Upper lobe of right lung (tissue), 1 donor: ENCODE data around the gene LRRC27. TPM values are rescaled to one million over a fixed set of nuclear protein-coding genes. Genes with fewer than 3 reads are reported as not detected.

Experiments
- ATAC-seq: fragments of 200-7000 bp; cut with Tn5 transposase; one replicate; pipeline ENCODE4 v1.9.1; 2020; ENCODE audit warnings: mild to moderate bottlenecking, moderate library complexity
- DNase-seq: peaks from one replicate; pipeline ENCODE4 v3.0.0-alpha.2; 2020
- H3K27ac ChIP-seq: fragments of 200-600 bp; one replicate; pipeline ENCODE4 v1.8.0; 2022
- H3K27me3 ChIP-seq: fragments of 200-600 bp; one replicate; pipeline ENCODE4 v1.8.0; 2022; ENCODE audit warnings: mild to moderate bottlenecking
- H3K36me3 ChIP-seq: fragments of 200-600 bp; one replicate; pipeline ENCODE4 v1.8.0; 2022
- H3K4me1 ChIP-seq: fragments of 200-600 bp; one replicate; pipeline ENCODE4 v1.8.0; 2022
- H3K4me3 ChIP-seq: fragments of 200-600 bp; one replicate; pipeline ENCODE4 v1.8.0; 2022; ENCODE audit warnings: mild to moderate bottlenecking
- H3K9me3 ChIP-seq: fragments of 200-600 bp; one replicate; pipeline ENCODE4 v1.8.0; 2022
- intact Hi-C: fragments of 100-400 bp; cut with DNase I; formaldehyde crosslinking; loops from one replicate; pipeline ENCODE4 v1.11.0; 2022
- total RNA-seq: library from RNA; stranded (reverse); fragmentation: NEBNext Ultra II Directional; extraction: Animal tissue kit (Norgen Biotek cat#: 25700); gene quantifications from one replicate; pipeline ENCODE4 v1.2.1, GENCODE V29; 2021
- TF ChIP-seq, protein P1 (sequence below): fragments of 200-600 bp; IDR thresholded peaks from one replicate; pipeline ENCODE4 v1.8.0; 2022; ENCODE audit warnings: antibody characterized with exemption
- donor health status: DM: no; HTN: yes; CAD: no; lungs with severe emphysema.

LRRC27 gene
- total RNA-seq, 1 donor from 2014 or later, result 6.3 TPM

DNA sequence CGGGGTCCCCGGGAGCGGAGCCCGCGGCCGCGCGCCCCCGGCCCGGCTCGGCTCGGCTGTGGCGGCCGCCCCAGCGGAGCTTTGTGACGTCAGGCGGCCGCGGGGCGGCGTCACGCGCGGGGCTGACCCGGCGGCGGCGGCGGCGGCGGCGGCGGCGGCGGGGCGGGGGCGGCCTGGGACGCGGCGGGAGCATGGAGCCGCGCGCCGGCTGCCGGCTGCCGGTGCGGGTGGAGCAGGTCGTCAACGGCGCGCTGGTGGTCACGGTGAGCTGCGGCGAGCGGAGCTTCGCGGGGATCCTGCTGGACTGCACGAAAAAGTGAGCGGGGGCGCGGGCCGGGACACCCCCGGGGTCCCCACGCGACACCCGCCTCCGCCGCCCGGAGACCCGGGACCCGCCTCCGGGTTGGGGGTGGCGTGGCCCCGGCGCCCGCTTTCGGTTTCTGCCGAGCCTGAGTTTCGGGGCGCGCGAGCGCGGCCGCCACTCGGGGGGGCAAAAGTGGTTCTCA lies 65.1 kb downstream of the LRRC27 start, which contains the start of gene PWWP2B:
Gene PWWP2B (plus strand): TSS at position 165 of the 506 bp plus-strand sequence. CDS start 27 bp downstream, at position 192.
- DNase-seq (peak; percentile 87), ATAC-seq (peak; percentile 4)
- no peaks in the 10 kb centered on the region for H3K9me3 ChIP-seq
- H3K27me3 ChIP-seq, result no peaks in the 10 kb centered on the region
- no peaks in the 10 kb centered on the region for H3K36me3 ChIP-seq
- TF ChIP-seq, protein P1, sequence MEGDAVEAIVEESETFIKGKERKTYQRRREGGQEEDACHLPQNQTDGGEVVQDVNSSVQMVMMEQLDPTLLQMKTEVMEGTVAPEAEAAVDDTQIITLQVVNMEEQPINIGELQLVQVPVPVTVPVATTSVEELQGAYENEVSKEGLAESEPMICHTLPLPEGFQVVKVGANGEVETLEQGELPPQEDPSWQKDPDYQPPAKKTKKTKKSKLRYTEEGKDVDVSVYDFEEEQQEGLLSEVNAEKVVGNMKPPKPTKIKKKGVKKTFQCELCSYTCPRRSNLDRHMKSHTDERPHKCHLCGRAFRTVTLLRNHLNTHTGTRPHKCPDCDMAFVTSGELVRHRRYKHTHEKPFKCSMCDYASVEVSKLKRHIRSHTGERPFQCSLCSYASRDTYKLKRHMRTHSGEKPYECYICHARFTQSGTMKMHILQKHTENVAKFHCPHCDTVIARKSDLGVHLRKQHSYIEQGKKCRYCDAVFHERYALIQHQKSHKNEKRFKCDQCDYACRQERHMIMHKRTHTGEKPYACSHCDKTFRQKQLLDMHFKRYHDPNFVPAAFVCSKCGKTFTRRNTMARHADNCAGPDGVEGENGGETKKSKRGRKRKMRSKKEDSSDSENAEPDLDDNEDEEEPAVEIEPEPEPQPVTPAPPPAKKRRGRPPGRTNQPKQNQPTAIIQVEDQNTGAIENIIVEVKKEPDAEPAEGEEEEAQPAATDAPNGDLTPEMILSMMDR, result no peak
- intact Hi-C loops, result no loop called here
- H3K27ac ChIP-seq, result peak within 1 kb of the TSS; percentile 91
- peaks cover 47% of the 10 kb centered on the region for H3K4me1 ChIP-seq
- H3K4me3 ChIP-seq, result peak within 1 kb of the TSS; percentile 72

DNA sequence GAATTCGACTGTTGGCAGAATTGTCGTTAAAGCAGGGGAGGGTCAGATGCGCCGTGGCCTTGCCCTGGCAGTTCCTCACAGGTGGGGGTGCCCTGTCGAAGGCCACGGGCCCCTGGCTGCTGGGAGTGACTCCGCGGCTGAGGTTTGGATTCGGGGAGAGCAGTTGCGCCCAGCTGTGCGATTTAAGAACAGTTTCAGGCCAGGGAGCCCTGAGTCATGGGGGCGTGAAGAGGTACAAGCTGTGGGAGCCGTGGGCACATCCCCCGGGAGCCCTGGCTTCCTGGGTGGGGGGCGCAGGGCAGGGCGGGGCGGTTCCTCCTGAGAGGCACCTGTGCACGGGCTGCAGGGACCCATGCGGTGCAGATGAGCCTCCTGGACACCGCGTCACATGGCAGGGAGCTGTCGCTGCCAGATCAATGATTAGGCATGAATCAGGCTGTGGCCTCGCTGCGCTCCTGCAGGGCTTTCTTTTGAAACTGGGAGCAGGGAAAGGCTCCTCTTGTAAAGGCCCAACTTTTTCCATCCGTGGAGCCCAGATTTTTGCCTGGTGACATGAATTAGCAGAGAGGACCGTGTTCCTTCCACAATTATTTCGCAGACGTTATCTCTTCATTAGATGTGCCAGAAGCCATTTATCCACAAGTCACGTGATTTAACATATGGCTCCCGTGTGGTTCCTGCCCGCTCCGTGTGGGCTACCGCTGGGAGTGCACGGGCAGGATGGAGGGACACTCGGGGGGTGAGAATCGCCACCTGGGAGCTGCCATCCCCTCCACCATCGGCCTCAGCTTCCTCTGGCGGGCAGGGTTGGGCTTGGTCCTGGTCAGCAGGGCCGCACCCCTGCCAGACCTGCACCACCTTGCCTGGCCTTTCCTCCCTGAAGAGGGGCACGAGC lies 65.9 kb downstream of the LRRC27 start:
- TF ChIP-seq, protein P1, result no peak
- Histone ChIP-seq H3K36me3 (no peaks in the 10 kb centered on the region), H3K27ac (peak overlapping the region; percentile 87), H3K9me3 (no peaks in the 10 kb centered on the region), H3K4me3 (peak overlapping the region; percentile 72), H3K4me1 (peaks cover 54% of the 10 kb centered on the region), H3K27me3 (no peaks in the 10 kb centered on the region)
- ATAC-seq, result peak; percentile 1
- peak; percentile 74 for DNase-seq
- intact Hi-C loops, result no loop called here

DNA sequence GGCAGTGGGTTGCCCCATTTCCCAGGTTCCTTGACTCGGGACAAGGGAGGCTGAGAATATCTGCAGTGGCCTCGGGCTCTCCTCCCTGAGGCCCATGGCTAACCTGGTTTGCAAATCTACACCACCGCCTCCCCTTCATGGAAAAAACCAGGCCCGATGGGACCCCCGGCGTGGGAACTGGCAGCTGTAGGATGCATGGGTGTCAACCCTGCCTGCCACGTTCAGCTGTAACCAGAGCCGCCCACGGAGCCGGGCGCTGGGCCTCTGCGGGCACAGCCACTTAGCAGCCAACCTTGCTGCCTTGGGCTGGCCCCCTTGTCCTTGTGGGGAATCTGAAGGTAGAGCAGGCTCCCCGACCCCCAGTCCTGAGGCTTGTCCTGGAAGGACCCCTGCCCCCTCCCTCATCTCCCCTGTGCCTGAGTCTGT lies 66.6 kb downstream of the LRRC27 start:
- intact Hi-C loops, result no loop called here
- no peak for ATAC-seq
- Histone ChIP-seq H3K9me3 (no peaks in the 10 kb centered on the region), H3K4me3 (peak overlapping the region; percentile 72), H3K27me3 (no peaks in the 10 kb centered on the region), H3K27ac (peak overlapping the region; percentile 45), H3K36me3 (no peaks in the 10 kb centered on the region), H3K4me1 (peaks cover 54% of the 10 kb centered on the region)
- DNase-seq, result peak; percentile 66
- TF ChIP-seq, protein P1, result no peak

DNA sequence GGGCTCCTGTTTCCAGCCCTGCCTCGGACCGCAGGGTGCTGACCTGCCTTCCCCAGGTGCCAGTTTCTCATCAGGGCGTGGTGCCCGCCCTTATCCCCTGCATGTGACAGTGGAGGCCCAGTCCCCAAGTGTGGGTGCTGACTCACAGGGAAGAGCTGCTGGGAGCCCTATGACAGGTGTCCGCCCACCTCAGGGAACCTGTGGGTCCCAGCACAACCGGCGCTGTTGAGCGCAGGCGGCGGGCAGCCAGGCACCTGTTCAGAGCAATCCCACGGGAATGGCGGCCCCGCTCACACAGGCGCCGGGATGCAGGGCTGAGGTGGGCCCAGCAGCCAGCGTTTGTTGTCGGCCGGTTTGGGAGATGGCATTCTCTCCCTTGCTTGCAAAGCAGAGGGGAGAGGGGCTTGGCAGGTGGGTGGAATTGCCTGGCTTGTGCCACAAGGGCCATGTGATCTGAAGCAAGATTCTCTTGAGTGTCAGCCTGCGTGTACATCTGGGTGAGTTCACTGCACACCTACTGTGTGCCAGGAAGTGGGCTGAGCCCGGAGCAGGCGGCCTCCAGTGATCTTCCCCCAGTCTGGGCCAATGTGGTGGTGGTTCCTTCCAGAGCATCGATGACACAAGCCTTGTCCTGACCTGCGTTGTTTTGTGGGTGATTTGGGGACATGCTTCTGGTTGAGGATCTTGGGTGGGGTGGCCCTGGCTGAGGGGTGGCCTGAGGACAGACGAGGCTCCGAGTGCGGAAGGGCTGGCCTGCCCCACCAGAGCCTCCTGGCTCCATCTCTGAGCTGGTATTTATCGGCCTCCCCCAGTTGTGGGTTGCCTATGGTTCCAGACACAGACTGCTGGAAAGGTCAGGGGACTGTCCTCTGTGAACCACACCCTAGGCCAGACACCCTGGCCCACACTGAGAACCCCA lies 67.4 kb downstream of the LRRC27 start:
- ATAC-seq (no peak), DNase-seq (peak; percentile 63)
- TF ChIP-seq, protein P1, result no peak
- Histone ChIP-seq H3K27me3 (no peaks in the 10 kb centered on the region), H3K9me3 (no peaks in the 10 kb centered on the region), H3K4me3 (no peak overlapping the region), H3K36me3 (no peaks in the 10 kb centered on the region), H3K4me1 (peaks cover 54% of the 10 kb centered on the region), H3K27ac (peak overlapping the region; percentile 59)
- intact Hi-C loops, result no loop called here

DNA sequence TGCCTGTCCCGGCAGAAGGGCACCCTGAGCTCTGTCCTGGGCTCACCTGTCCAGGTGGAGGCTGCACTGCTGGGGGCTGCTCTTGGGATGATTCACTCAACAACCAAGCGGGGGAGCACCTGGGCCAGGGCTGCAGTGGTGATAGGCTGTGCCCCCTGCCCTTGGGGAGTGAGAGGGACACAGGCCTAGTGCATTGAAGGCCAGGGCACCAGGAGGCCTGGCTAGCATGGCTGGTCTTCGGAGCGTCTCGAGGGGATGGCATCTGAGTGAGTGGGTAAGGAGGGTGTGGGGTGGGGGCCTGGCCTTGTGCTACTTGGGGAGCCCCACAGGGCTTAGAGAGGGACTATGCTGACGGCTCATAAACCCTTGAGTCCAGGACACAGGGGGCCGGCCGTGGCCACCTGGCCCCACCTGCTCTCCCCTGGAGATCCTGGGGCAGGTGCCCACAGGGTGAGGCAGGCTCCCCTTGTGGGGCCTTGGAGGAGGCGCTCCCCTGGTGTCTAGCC lies 68.1 kb downstream of the LRRC27 start:
- peak; percentile 63 for DNase-seq
- H3K4me1 ChIP-seq, result peaks cover 52% of the 10 kb centered on the region

More for the DNA sequence above, 68.1 kb downstream of the LRRC27 start:
- TF ChIP-seq, protein P1, result no peak
- Histone ChIP-seq H3K4me3 (no peak overlapping the region), H3K36me3 (peaks cover under 1% of the 10 kb centered on the region), H3K9me3 (no peaks in the 10 kb centered on the region), H3K27ac (peak overlapping the region; percentile 59), H3K27me3 (no peaks in the 10 kb centered on the region)
- intact Hi-C loops, result no loop called here
- no peak for ATAC-seq
